GM10248 (cell line): ENCODE data around the gene C1QL4.
"Not testable (repeated sequence)": the region's sequence is repeated elsewhere in the genome, so short reads cannot be mapped to it uniquely, and the experiment has no call there.

Experiments used
- CTCF ChIA-PET: fragments of 300-600 bp; sonication (Branson Sonifier 250); formaldehyde crosslinking; extraction: SDS; loops from one replicate; lab custom pipeline; 2021; ENCODE audit warnings: antibody characterized with exemption; lab: Yijun Ruan, JAX
- POLR2A ChIA-PET: fragments of 350-650 bp; sonication (Branson Sonifier 250); formaldehyde crosslinking; extraction: SDS; loops from one replicate; lab custom pipeline; 2020; ENCODE audit warnings: antibody characterized with exemption; lab: Yijun Ruan, JAX
- DNase-seq: peaks from one replicate; pipeline ENCODE4 v3.0.0; 2012; ENCODE audit errors: extremely low spot score
- CTCF ChIP-seq: IDR thresholded peaks from 2 replicates; pipeline ENCODE4 v1.5.1; 2012; ENCODE audit warnings: mild to moderate bottlenecking, low read depth; ENCODE audit errors: extremely low read depth, missing control alignments, control extremely low read depth

The C1QL4 gene

GRCh38 chr12:49335955-49336644 is 888 bp downstream of the C1QL4 start:
- no peak for DNase-seq
- ChIA-PET CTCF (interaction anchor here (1.0 to 7.3 kb wide), 10 partner anchors 11 to 61 kb away, joined by 3 to 57 read pairs (median 22); partner anchors contain the start of genes DNAJC22, PRPH and TROAP), POLR2A (no interaction called here)
- TF ChIP-seq CTCF, result no peak

GRCh38 chr12:49335118-49335954 is 1.7 kb downstream of the C1QL4 start:
- ChIA-PET CTCF (interaction anchor here (1.4 to 7.3 kb wide), 6 partner anchors 11 to 177 kb away, joined by 3 to 57 read pairs (median 24); partner anchors contain the start of genes DNAJC22, PRPH and TROAP), POLR2A (no interaction called here)
- no peak for DNase-seq
- TF ChIP-seq CTCF, result no peak

- ChIA-PET POLR2A (no interaction called here), CTCF (interaction anchor here (1.4 to 7.3 kb wide), 7 partner anchors 8 to 178 kb away, joined by 3 to 109 read pairs (median 35); partner anchors contain the start of genes DNAJC22, PRPH and TROAP)
- no peak for DNase-seq
- TF ChIP-seq CTCF, result no peak
Measured at GRCh38 chr12:49334681-49335080, 2.3 kb downstream of the C1QL4 start.

- POLR2A ChIA-PET, result no interaction called here
- CTCF ChIA-PET, result interaction anchor here (1.4 to 7.3 kb wide), 9 partner anchors 8 to 178 kb away, joined by 3 to 109 read pairs (median 39); partner anchors contain the start of genes DNAJC22, PRPH and TROAP
- no peak for TF ChIP-seq CTCF
- no peak for DNase-seq
Measured at GRCh38 chr12:49334226-49334625, 2.8 kb downstream of the C1QL4 start.

GRCh38 chr12:49333778-49334177 is 3.2 kb downstream of the C1QL4 start:
- POLR2A ChIA-PET, DNase-seq: not testable (repeated sequence)
- CTCF ChIA-PET, result interaction anchor here (1.1 to 7.3 kb wide), 7 partner anchors 9 to 44 kb away, joined by 3 to 109 read pairs (median 39); partner anchors contain the start of genes DNAJC22 and PRPH

GRCh38 chr12:49332891-49333371 is 4.1 kb downstream of the C1QL4 start:
- no peak for DNase-seq
- TF ChIP-seq CTCF, result no peak
- ChIA-PET POLR2A (no interaction called here), CTCF (interaction anchor here (1.1 to 7.3 kb wide), 10 partner anchors 8 to 248 kb away, joined by 3 to 109 read pairs (median 26); partner anchors contain the start of genes DNAJC22, PRPH and TROAP)
